WTC11 (cell line): ENCODE measurements around the gene TFB1M. TPM values are rescaled to one million over a fixed set of nuclear protein-coding genes. Genes with fewer than 3 reads are reported as not detected.
"Not testable (repeated sequence)": the region's sequence is repeated elsewhere in the genome, so short reads cannot be mapped to it uniquely, and the experiment has no call there.

ENCODE experiments used
- ATAC-seq: fragments of 200-7000 bp; cut with Tn5 transposase; 2 replicates; pipeline ENCODE4 v1.10.0; 2021; ENCODE audit warnings: mild to moderate bottlenecking, moderate library complexity
- CTCF ChIA-PET: fragments of 300-600 bp; sonication (Branson Sonifier 250); formaldehyde crosslinking; loops from one replicate; lab custom pipeline; 2021; ENCODE audit warnings: antibody characterized with exemption; lab: Charles Lee
- POLR2A ChIA-PET: fragments of 350-600 bp; sonication (Branson Sonifier 250); formaldehyde crosslinking; loops from one replicate; lab custom pipeline; 2021; ENCODE audit warnings: antibody characterized with exemption; lab: Charles Lee
- DNase-seq: peaks from one replicate; pipeline ENCODE4 v3.0.0; 2021; ENCODE audit warnings: low spot score
- H3K27ac Mint-ChIP-seq: 2 replicates; pipeline ENCODE4 v1.8.0; 2021; ENCODE audit warnings: mixed read lengths
- H3K27me3 Mint-ChIP-seq: 2 replicates; pipeline ENCODE4 v1.8.0; 2021; ENCODE audit warnings: low read depth, mild to moderate bottlenecking, moderate library complexity, mixed read lengths
- H3K36me3 Mint-ChIP-seq: 2 replicates; pipeline ENCODE4 v1.8.0; 2021; ENCODE audit warnings: mixed read lengths
- H3K4me1 Mint-ChIP-seq: 2 replicates; pipeline ENCODE4 v1.8.0; 2022; ENCODE audit warnings: mixed read lengths
- H3K4me3 Mint-ChIP-seq: 2 replicates; pipeline ENCODE4 v1.8.0; 2021; ENCODE audit warnings: mild to moderate bottlenecking, moderate library complexity, mixed read lengths
- H3K9me3 Mint-ChIP-seq: 2 replicates; pipeline ENCODE4 v1.8.0; 2021; ENCODE audit warnings: mixed read lengths
- ATF1 ChIP-seq: sonication (generic); formaldehyde crosslinking; IDR thresholded peaks from 2 replicates; pipeline ENCODE4 v1.8.1; 2023; ENCODE audit warnings: mild to moderate bottlenecking, moderate library complexity, missing genetic modification reagents
- FOXK1 ChIP-seq: sonication (generic); formaldehyde crosslinking; IDR thresholded peaks from 2 replicates; pipeline ENCODE4 v1.8.0; 2022; ENCODE audit warnings: mild to moderate bottlenecking, moderate library complexity, missing genetic modification reagents
- GRHL2 ChIP-seq: fragments of 250-450 bp; sonication (Bioruptor Pico); IDR thresholded peaks from 2 replicates; pipeline ENCODE4 v1.8.0; 2022; ENCODE audit warnings: mild to moderate bottlenecking, moderate library complexity; ENCODE audit not compliant: insufficient replicate concordance, severe bottlenecking
- GTF2I ChIP-seq: fragments of 250-450 bp; sonication (Bioruptor Pico); conservative IDR thresholded peaks from 2 replicates; pipeline ENCODE4 v1.4.0; 2021; ENCODE audit warnings: mild to moderate bottlenecking
- JAZF1 ChIP-seq: fragments of 250-450 bp; sonication (Bioruptor Pico); IDR thresholded peaks from 2 replicates; pipeline ENCODE4 v1.9.0; 2021; ENCODE audit warnings: moderate library complexity, mild to moderate bottlenecking, inconsistent platforms
- MXD4 ChIP-seq: fragments of 250-450 bp; sonication (Bioruptor Pico); IDR thresholded peaks from 2 replicates; pipeline ENCODE4 v1.8.0; 2021; ENCODE audit warnings: mild to moderate bottlenecking, moderate library complexity, borderline replicate concordance
- NFYB ChIP-seq: sonication (generic); formaldehyde crosslinking; conservative IDR thresholded peaks from 2 replicates; pipeline ENCODE4 v1.8.0; 2022; ENCODE audit warnings: low read depth, missing genetic modification reagents
- NR2C2 ChIP-seq: sonication (generic); formaldehyde crosslinking; IDR thresholded peaks from 2 replicates; pipeline ENCODE4 v1.8.0; 2022; ENCODE audit warnings: mild to moderate bottlenecking, missing genetic modification reagents
- RELA ChIP-seq: sonication (generic); formaldehyde crosslinking; IDR thresholded peaks from 2 replicates; pipeline ENCODE4 v1.8.1; 2022; ENCODE audit warnings: missing genetic modification reagents, mild to moderate bottlenecking, borderline replicate concordance
- SMAD3 ChIP-seq: sonication (generic); formaldehyde crosslinking; IDR thresholded peaks from 2 replicates; pipeline ENCODE4 v1.8.0; 2022; ENCODE audit warnings: missing genetic modification reagents, mild to moderate bottlenecking, borderline replicate concordance
- SOX15 ChIP-seq: fragments of 250-450 bp; sonication (Bioruptor Pico); IDR thresholded peaks from 2 replicates; pipeline ENCODE4 v1.9.0; 2021; ENCODE audit warnings: mild to moderate bottlenecking
- TEAD1 ChIP-seq: sonication (generic); formaldehyde crosslinking; IDR thresholded peaks from 2 replicates; pipeline ENCODE4 v1.8.0; 2022; ENCODE audit warnings: mild to moderate bottlenecking, missing genetic modification reagents
- ZNF396 ChIP-seq: fragments of 250-450 bp; sonication (Bioruptor Pico); IDR thresholded peaks from 2 replicates; pipeline ENCODE4 v1.8.0; 2021; ENCODE audit warnings: mild to moderate bottlenecking, moderate library complexity, borderline replicate concordance
- ZNF416 ChIP-seq: fragments of 250-450 bp; sonication (Bioruptor Pico); IDR thresholded peaks from 2 replicates; pipeline ENCODE4 v1.9.0; 2021; ENCODE audit warnings: mild to moderate bottlenecking, inconsistent platforms
- total RNA-seq: library from RNA; stranded (reverse); gene quantifications from 3 replicates; pipeline ENCODE4 v1.2.3, GENCODE V29; 2021
- TF ChIP-seq, protein P1 (sequence below): fragments of 250-450 bp; sonication (Bioruptor Pico); IDR thresholded peaks from 2 replicates; pipeline ENCODE4 v2.1.2; 2022; ENCODE audit warnings: mild to moderate bottlenecking, moderate library complexity
- TF ChIP-seq, protein P2 (sequence below): sonication (generic); formaldehyde crosslinking; IDR thresholded peaks from 2 replicates; pipeline ENCODE4 v1.8.0; 2022; ENCODE audit warnings: mild to moderate bottlenecking, missing genetic modification reagents
- TF ChIP-seq, protein P3 (sequence below): sonication (generic); formaldehyde crosslinking; IDR thresholded peaks from 2 replicates; pipeline ENCODE4 v1.8.0; 2022; ENCODE audit warnings: mild to moderate bottlenecking, missing genetic modification reagents
- TF ChIP-seq, protein P4 (sequence below): sonication (generic); formaldehyde crosslinking; IDR thresholded peaks from 2 replicates; pipeline ENCODE4 v1.8.0; 2022; ENCODE audit warnings: mild to moderate bottlenecking, missing genetic modification reagents
- TF ChIP-seq, protein P5 (sequence below): sonication (generic); formaldehyde crosslinking; IDR thresholded peaks from 2 replicates; pipeline ENCODE4 v1.8.1; 2022; ENCODE audit warnings: missing genetic modification reagents, borderline replicate concordance
- TF ChIP-seq, protein P6 (sequence below): sonication (generic); formaldehyde crosslinking; IDR thresholded peaks from 2 replicates; pipeline ENCODE4 v1.8.1; 2023; ENCODE audit warnings: mild to moderate bottlenecking, missing genetic modification reagents
- TF ChIP-seq, protein P7 (sequence below): sonication (generic); formaldehyde crosslinking; IDR thresholded peaks from 2 replicates; pipeline ENCODE4 v1.8.0; 2022; ENCODE audit warnings: missing genetic modification reagents

Gene TFB1M
- total RNA-seq, 1 experiment from 2014 or later = 41.8 TPM

DNA sequence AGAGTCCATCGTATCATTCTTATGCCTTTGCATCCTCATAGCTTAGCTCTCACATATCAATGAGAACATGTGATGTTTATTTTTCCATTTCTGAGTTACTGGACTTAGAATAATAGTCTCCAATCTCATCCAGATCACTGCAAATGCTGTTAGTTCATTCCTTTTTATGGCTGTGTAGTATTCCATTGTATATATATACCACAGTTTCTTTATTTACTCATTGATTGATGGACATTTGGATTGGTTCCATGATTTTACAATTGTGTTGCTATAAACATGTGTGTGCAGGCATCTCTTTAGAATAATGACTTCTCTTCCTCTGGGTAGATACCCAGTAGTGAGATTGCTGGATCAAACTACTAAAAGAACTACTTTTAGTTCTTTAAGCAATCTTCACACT is 21.0 kb upstream of the TFB1M start (continued):
- TF ChIP-seq, protein P1, sequence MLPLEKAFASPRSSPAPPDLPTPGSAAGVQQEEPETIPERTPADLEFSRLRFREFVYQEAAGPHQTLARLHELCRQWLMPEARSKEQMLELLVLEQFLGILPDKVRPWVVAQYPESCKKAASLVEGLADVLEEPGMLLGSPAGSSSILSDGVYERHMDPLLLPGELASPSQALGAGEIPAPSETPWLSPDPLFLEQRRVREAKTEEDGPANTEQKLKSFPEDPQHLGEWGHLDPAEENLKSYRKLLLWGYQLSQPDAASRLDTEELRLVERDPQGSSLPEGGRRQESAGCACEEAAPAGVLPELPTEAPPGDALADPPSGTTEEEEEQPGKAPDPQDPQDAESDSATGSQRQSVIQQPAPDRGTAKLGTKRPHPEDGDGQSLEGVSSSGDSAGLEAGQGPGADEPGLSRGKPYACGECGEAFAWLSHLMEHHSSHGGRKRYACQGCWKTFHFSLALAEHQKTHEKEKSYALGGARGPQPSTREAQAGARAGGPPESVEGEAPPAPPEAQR = no peak
- TF ChIP-seq GTF2I (no peak), RELA (CRISPR knock-in tag) (no peak), ZNF416 (CRISPR knock-in tag) (no peak), ZNF396 (no peak)
- TF ChIP-seq, protein P2, sequence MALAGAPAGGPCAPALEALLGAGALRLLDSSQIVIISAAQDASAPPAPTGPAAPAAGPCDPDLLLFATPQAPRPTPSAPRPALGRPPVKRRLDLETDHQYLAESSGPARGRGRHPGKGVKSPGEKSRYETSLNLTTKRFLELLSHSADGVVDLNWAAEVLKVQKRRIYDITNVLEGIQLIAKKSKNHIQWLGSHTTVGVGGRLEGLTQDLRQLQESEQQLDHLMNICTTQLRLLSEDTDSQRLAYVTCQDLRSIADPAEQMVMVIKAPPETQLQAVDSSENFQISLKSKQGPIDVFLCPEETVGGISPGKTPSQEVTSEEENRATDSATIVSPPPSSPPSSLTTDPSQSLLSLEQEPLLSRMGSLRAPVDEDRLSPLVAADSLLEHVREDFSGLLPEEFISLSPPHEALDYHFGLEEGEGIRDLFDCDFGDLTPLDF = no peak
- TF ChIP-seq, all 79 proteins: peak for 0

DNA sequence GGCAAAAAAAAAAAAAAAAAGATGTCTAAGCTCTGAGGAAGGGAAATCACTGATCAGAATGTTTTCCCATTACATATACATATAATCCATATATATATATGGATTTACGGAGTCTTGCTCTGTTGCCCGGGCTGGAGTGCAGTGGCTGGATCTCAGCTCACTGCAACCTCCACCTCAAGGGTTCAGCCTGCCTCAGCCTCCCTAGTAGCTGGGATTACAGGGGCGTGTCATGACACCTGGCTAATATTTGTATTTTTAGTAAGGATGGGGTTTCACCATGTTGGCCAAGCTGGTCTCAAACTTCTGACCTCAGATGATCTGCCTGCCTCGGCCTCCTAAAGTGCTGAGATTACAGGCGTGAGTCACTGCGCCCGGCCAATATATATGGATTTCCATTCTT is 19.8 kb upstream of the TFB1M start:
- CTCF ChIA-PET, POLR2A ChIA-PET: not testable (repeated sequence)

DNA sequence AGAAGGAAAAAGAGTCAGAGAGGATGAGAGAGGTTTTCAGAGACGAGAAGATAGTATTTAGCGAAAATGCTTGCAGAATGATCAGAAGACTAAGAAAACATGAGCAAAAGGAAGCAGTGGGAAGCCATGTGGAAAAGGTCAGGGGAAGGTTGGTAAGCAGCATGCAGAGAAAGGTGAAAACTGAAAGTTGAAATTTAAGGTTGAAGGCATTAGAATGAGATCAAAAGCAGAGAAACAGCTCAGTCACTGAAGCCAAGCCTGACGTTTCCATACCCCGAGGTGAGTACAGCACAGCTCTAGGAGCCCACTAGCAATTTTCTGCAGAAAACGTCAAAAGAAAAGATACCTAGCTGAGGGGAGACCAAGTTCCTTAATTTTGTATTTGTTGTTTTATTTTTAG is 19.1 kb upstream of the TFB1M start:
- Mint-ChIP-seq H3K27ac (no peak overlapping the region), H3K4me3 (no peak overlapping the region), H3K9me3 (peaks cover 21% of the 10 kb centered on the region), H3K4me1 (peaks cover 14% of the 10 kb centered on the region), H3K27me3 (no peaks in the 10 kb centered on the region; the same call in none of the 2 replicates), H3K36me3 (0 out of 2 replicates have a peak, but pooled peaks cover 3% of the 10 kb centered on the region)
- TF ChIP-seq GRHL2 (CRISPR knock-in tag) = no peak
- TF ChIP-seq, protein P3, sequence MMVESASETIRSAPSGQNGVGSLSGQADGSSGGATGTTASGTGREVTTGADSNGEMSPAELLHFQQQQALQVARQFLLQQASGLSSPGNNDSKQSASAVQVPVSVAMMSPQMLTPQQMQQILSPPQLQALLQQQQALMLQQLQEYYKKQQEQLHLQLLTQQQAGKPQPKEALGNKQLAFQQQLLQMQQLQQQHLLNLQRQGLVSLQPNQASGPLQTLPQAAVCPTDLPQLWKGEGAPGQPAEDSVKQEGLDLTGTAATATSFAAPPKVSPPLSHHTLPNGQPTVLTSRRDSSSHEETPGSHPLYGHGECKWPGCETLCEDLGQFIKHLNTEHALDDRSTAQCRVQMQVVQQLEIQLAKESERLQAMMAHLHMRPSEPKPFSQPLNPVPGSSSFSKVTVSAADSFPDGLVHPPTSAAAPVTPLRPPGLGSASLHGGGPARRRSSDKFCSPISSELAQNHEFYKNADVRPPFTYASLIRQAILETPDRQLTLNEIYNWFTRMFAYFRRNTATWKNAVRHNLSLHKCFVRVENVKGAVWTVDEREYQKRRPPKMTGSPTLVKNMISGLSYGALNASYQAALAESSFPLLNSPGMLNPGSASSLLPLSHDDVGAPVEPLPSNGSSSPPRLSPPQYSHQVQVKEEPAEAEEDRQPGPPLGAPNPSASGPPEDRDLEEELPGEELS = no peak
- no peak for TF ChIP-seq NR2C2
- TF ChIP-seq NFYB (CRISPR knock-in tag) = no peak
- TF ChIP-seq, protein P4, sequence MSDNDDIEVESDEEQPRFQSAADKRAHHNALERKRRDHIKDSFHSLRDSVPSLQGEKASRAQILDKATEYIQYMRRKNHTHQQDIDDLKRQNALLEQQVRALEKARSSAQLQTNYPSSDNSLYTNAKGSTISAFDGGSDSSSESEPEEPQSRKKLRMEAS (CRISPR knock-in tag) = no peak
- POLR2A ChIA-PET = no interaction called here
- CTCF ChIA-PET = no interaction called here
- no peak for ATAC-seq
- no peak for DNase-seq

More for the DNA sequence above, 19.8 kb upstream of the TFB1M start:
- peaks cover 21% of the 10 kb centered on the region for H3K9me3 Mint-ChIP-seq
- H3K4me3 Mint-ChIP-seq, H3K4me1 Mint-ChIP-seq, DNase-seq, H3K36me3 Mint-ChIP-seq, H3K27ac Mint-ChIP-seq, ATAC-seq, H3K27me3 Mint-ChIP-seq: not testable (repeated sequence)

DNA sequence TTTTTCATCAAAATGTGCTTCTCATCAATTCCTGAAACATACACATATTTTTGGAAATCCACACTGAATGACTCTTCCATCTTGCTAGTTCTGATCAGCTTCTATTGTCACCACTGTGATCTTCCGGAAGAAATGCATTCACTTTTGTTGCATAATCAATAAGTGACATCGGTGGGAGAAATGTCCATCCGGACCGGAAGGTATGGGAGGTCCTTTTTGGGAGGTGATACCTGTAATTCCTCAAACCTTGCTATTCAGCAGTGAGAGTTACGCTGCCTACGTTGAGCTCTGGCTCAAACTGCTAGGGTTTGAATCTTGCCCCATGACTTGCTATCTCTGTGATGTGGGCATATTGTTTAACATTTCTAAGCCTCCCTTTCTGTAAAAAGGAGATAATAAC is 16.6 kb upstream of the TFB1M start:
- H3K36me3 Mint-ChIP-seq = 0 out of 2 replicates have a peak, but pooled peaks cover under 1% of the 10 kb centered on the region
- peaks cover 24% of the 10 kb centered on the region for H3K4me1 Mint-ChIP-seq
- no peaks in the 10 kb centered on the region for H3K27me3 Mint-ChIP-seq
- no peak overlapping the region for H3K27ac Mint-ChIP-seq
- POLR2A ChIA-PET = no interaction called here
- CTCF ChIA-PET = interaction anchor here (1.0 kb wide), 1 partner anchor 164 kb away, joined by 3 read pairs; no protein-coding TSS in a partner anchor
- ATAC-seq = no peak
- H3K9me3 Mint-ChIP-seq = peaks cover 10% of the 10 kb centered on the region
- H3K4me3 Mint-ChIP-seq = no peak overlapping the region
- no peak for DNase-seq
- no peak for TF ChIP-seq TEAD1 (CRISPR knock-in tag)
- no peak for TF ChIP-seq FOXK1 (CRISPR knock-in tag)
- TF ChIP-seq JAZF1 (CRISPR knock-in tag) = no peak
- TF ChIP-seq, protein P5, sequence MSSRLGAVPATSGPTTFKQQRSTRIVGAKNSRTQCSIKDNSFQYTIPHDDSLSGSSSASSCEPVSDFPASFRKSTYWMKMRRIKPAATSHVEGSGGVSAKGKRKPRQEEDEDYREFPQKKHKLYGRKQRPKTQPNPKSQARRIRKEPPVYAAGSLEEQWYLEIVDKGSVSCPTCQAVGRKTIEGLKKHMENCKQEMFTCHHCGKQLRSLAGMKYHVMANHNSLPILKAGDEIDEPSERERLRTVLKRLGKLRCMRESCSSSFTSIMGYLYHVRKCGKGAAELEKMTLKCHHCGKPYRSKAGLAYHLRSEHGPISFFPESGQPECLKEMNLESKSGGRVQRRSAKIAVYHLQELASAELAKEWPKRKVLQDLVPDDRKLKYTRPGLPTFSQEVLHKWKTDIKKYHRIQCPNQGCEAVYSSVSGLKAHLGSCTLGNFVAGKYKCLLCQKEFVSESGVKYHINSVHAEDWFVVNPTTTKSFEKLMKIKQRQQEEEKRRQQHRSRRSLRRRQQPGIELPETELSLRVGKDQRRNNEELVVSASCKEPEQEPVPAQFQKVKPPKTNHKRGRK (CRISPR knock-in tag) = no peak
- TF ChIP-seq, protein P6, sequence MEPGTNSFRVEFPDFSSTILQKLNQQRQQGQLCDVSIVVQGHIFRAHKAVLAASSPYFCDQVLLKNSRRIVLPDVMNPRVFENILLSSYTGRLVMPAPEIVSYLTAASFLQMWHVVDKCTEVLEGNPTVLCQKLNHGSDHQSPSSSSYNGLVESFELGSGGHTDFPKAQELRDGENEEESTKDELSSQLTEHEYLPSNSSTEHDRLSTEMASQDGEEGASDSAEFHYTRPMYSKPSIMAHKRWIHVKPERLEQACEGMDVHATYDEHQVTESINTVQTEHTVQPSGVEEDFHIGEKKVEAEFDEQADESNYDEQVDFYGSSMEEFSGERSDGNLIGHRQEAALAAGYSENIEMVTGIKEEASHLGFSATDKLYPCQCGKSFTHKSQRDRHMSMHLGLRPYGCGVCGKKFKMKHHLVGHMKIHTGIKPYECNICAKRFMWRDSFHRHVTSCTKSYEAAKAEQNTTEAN (CRISPR knock-in tag) = no peak
- no peak for TF ChIP-seq ATF1 (CRISPR knock-in tag)
- TF ChIP-seq MXD4 (CRISPR knock-in tag) = no peak
- no peak for TF ChIP-seq SOX15 (CRISPR knock-in tag)
- TF ChIP-seq SMAD3 = no peak
- TF ChIP-seq, protein P7, sequence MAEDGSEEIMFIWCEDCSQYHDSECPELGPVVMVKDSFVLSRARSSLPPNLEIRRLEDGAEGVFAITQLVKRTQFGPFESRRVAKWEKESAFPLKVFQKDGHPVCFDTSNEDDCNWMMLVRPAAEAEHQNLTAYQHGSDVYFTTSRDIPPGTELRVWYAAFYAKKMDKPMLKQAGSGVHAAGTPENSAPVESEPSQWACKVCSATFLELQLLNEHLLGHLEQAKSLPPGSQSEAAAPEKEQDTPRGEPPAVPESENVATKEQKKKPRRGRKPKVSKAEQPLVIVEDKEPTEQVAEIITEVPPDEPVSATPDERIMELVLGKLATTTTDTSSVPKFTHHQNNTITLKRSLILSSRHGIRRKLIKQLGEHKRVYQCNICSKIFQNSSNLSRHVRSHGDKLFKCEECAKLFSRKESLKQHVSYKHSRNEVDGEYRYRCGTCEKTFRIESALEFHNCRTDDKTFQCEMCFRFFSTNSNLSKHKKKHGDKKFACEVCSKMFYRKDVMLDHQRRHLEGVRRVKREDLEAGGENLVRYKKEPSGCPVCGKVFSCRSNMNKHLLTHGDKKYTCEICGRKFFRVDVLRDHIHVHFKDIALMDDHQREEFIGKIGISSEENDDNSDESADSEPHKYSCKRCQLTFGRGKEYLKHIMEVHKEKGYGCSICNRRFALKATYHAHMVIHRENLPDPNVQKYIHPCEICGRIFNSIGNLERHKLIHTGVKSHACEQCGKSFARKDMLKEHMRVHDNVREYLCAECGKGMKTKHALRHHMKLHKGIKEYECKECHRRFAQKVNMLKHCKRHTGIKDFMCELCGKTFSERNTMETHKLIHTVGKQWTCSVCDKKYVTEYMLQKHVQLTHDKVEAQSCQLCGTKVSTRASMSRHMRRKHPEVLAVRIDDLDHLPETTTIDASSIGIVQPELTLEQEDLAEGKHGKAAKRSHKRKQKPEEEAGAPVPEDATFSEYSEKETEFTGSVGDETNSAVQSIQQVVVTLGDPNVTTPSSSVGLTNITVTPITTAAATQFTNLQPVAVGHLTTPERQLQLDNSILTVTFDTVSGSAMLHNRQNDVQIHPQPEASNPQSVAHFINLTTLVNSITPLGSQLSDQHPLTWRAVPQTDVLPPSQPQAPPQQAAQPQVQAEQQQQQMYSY = no peak
